Measurements from ENCODE around the gene GPC2. TPM values are rescaled to one million over a fixed set of nuclear protein-coding genes. Genes with fewer than 3 reads are reported as not detected.

Gene GPC2
- total RNA-seq, 1 donor: 1.4 TPM

GRCh38 chr7:100142461-100142860 is 34.7 kb downstream of the GPC2 start:
- no peaks in the 10 kb centered on the region for H3K9me3 ChIP-seq (ENCODE audit: low read depth, low read length)
- H3K4me3 ChIP-seq (ENCODE audit: insufficient read depth, low read length): no peak overlapping the region
- H3K79me2 ChIP-seq (ENCODE audit: insufficient read depth, low read length): no peaks in the 10 kb centered on the region
- H3K27ac ChIP-seq (ENCODE audit: low read depth, low read length): no peak overlapping the region
- H4K20me1 ChIP-seq (ENCODE audit: insufficient read depth, low read length): no peaks in the 10 kb centered on the region
- DNase-seq (ENCODE audit: insufficient read length, low spot score, missing footprints): no peak
- H2AFZ ChIP-seq (ENCODE audit: low read length): no peak overlapping the region
- TF ChIP-seq CTCF (IDR thresholded peaks at IDR 0.05; ENCODE audit: extremely low read depth, low read depth, low read length): no peak
- no peaks in the 10 kb centered on the region for H3K27me3 ChIP-seq (ENCODE audit: insufficient read depth, low read length)
- H3K4me1 ChIP-seq (ENCODE audit: insufficient read depth, low read length): no peaks in the 10 kb centered on the region
- H3K4me2 ChIP-seq (ENCODE audit: insufficient read depth, low read length): no peak overlapping the region
- H3K36me3 ChIP-seq (ENCODE audit: insufficient read depth, low read length): no peaks in the 10 kb centered on the region

- H3K4me3 ChIP-seq (ENCODE audit: insufficient read depth, low read length): no peak overlapping the region
- no peak overlapping the region for H2AFZ ChIP-seq (ENCODE audit: low read length)
- no peaks in the 10 kb centered on the region for H4K20me1 ChIP-seq (ENCODE audit: insufficient read depth, low read length)
- no peaks in the 10 kb centered on the region for H3K9me3 ChIP-seq (ENCODE audit: low read depth, low read length)
- no peak for DNase-seq (ENCODE audit: insufficient read length, low spot score, missing footprints)
- TF ChIP-seq CTCF (IDR thresholded peaks at IDR 0.05; ENCODE audit: extremely low read depth, low read depth, low read length): no peak
- H3K4me1 ChIP-seq (ENCODE audit: insufficient read depth, low read length): no peaks in the 10 kb centered on the region
- H3K4me2 ChIP-seq (ENCODE audit: insufficient read depth, low read length): no peak overlapping the region
- H3K27me3 ChIP-seq (ENCODE audit: insufficient read depth, low read length): no peaks in the 10 kb centered on the region
- H3K79me2 ChIP-seq (ENCODE audit: insufficient read depth, low read length): no peaks in the 10 kb centered on the region
- H3K27ac ChIP-seq (ENCODE audit: low read depth, low read length): no peak overlapping the region
- no peaks in the 10 kb centered on the region for H3K36me3 ChIP-seq (ENCODE audit: insufficient read depth, low read length)
These were observed 35.6 kb downstream of the GPC2 start for GRCh38 chr7:100141555-100141949.

GRCh38 chr7:100137851-100138760 is 39.1 kb downstream of the GPC2 start:
- Histone ChIP-seq H3K79me2 (ENCODE audit: insufficient read depth, low read length) (no peaks in the 10 kb centered on the region), H2AFZ (ENCODE audit: low read length) (no peak overlapping the region), H3K4me2 (ENCODE audit: insufficient read depth, low read length) (no peak overlapping the region), H3K9me3 (ENCODE audit: low read depth, low read length) (no peaks in the 10 kb centered on the region), H3K27me3 (ENCODE audit: insufficient read depth, low read length) (no peaks in the 10 kb centered on the region), H3K27ac (ENCODE audit: low read depth, low read length) (no peak overlapping the region), H3K4me3 (ENCODE audit: insufficient read depth, low read length) (no peak overlapping the region), H3K4me1 (ENCODE audit: insufficient read depth, low read length) (no peaks in the 10 kb centered on the region), H3K36me3 (ENCODE audit: insufficient read depth, low read length) (no peaks in the 10 kb centered on the region), H4K20me1 (ENCODE audit: insufficient read depth, low read length) (no peaks in the 10 kb centered on the region)
- no peak for TF ChIP-seq CTCF (IDR thresholded peaks at IDR 0.05; ENCODE audit: extremely low read depth, low read depth, low read length)
- DNase-seq (ENCODE audit: insufficient read length, low spot score, missing footprints): peak; percentile 69

- DNase-seq (ENCODE audit: insufficient read length, low spot score, missing footprints): peak; percentile 93
- no peak overlapping the region for H3K4me2 ChIP-seq (ENCODE audit: insufficient read depth, low read length)
- no peak overlapping the region for H2AFZ ChIP-seq (ENCODE audit: low read length)
These were observed 44.5 kb downstream of the GPC2 start for GRCh38 chr7:100132697-100133151.

More at GRCh38 chr7:100132697-100133151, 44.5 kb downstream of the GPC2 start:
- H3K4me1 ChIP-seq (ENCODE audit: insufficient read depth, low read length): peaks cover 7% of the 10 kb centered on the region
- H3K4me3 ChIP-seq (ENCODE audit: insufficient read depth, low read length): no peak overlapping the region
- H3K27me3 ChIP-seq (ENCODE audit: insufficient read depth, low read length): peaks cover 3% of the 10 kb centered on the region
- TF ChIP-seq CTCF (IDR thresholded peaks at IDR 0.05; ENCODE audit: extremely low read depth, low read depth, low read length): peak; percentile 90
- H4K20me1 ChIP-seq (ENCODE audit: insufficient read depth, low read length): no peaks in the 10 kb centered on the region
- peaks cover under 1% of the 10 kb centered on the region for H3K79me2 ChIP-seq (ENCODE audit: insufficient read depth, low read length)
- H3K27ac ChIP-seq (ENCODE audit: low read depth, low read length): no peak overlapping the region
- H3K36me3 ChIP-seq (ENCODE audit: insufficient read depth, low read length): no peaks in the 10 kb centered on the region
- no peaks in the 10 kb centered on the region for H3K9me3 ChIP-seq (ENCODE audit: low read depth, low read length)

Measured in osteoblast (primary cell).